GM11168 (cell line): ENCODE results near the gene MUL1.

ENCODE experiments used
- in situ Hi-C: fragments of 300-500 bp; cut with MboI; formaldehyde crosslinking; loops from one replicate; pipeline ENCODE4 v1.12.0; 2022; ENCODE audit warnings: low sequenced_read_pairs; ENCODE audit not compliant: unreplicated experiment

The MUL1 gene

DNA sequence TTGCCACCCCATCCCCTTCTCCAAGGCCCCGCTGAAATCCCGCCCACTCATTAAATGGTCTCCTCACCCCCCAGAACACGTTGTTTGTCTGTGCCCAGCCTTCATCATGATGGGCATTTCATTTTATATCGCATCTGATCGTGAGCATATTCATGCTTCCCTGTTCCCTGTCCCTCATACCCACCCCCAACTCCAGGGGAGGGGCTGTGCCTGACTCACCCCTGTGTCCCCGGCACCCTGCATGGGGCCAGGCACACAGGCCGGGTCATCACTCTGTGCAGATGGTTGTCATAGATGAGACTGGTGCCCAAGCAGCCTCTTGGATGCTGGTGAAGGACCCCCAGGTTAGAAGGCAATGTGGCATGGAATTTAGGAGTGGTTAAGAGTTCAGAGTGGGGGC is 33.0 kb downstream of the MUL1 start:
- in situ Hi-C loops = loop anchor here (25.0 kb wide), 1 partner anchor 563 kb away; the partner anchor contains the start of gene PLA2G2E

DNA sequence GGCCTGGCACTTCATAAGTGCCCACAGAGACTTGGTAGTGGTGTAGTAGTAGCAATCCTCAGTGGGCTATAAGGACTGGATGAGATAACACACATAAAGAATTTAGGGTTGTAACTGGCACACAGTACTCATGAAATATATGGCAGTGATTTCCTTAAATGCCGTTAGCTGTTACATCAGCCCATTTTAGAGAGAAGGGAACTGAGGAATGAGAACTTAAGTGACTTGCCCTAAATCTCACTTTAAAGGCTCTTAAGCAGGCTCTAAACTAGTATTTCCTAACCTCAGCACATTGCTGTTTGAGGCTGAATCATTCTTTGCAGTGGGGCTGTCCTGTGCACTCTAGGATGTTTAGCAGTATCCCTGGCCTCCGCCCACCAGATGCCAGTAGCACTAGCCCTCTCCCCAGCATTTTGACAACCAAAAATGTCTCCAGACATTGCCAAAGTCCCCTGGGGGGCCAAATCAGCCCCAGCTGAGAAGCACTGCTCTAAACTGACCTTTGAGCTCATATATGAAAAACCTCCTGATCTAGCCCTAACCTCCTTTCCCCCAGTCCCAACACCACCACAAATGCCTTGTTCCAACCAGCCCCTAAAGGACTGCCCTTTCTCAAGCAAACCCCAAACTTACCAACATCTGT is 33.5 kb downstream of the MUL1 start:
- in situ Hi-C loops = no loop called here

DNA sequence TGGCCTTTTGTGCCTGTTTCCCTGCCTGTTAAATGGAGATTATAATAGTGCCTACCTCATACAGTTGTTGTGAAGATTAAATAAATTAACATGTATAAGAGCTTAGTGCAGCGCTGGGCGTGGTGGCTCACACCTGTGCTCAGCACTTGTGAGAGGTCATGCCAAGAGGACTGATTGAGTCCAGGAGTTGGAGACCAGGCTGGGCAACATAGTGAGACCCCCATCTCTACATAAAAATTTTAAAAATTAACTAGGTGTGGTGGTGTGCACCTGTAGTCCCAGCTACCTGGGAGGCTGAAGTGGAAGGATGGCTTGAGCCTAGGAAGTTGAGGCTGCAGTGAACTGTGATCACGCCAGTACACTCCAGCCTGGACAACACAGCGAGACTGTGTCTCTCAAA is 34.1 kb downstream of the MUL1 start:
- in situ Hi-C loops = no loop called here

DNA sequence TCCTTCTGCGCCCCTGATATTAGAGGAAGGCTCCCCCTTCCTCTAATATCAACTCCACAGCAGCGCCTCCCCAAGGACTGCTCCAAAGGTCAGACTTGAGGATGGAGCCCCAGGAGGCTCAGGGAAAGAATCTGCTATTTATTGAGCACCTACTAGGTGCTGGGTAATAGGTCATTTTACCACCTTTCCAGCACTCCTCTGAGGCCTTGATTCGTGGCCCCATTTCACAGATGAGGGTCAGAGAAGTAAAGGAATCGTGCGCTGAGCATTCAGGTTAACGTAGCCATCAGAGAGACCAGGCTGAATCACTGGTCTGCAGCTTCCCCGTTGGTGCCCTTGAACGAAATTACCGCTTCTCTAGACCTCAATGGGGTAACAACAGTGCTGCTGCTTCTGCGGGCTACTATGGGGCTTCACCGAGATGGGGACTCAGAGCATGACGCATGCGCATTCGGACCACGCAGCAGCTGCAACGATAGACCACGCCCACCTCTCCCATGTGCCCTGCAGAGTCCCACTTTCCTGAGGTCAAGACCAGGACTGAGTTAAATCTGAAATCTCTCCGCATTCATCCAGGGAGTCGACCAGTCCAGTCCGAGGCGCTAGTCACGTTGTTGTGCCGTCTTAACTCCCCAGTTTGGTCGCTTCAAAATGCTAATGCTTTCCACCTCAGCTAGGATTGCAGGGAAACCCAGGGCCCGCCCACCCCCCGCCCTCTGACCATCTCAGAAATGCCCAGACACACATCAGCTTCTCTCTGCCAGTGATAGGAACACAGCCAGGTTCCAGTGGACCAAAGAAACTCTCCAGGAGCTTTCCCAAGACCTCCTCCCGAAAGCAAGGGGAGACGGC is 34.9 kb downstream of the MUL1 start:
- in situ Hi-C loops = no loop called here

DNA sequence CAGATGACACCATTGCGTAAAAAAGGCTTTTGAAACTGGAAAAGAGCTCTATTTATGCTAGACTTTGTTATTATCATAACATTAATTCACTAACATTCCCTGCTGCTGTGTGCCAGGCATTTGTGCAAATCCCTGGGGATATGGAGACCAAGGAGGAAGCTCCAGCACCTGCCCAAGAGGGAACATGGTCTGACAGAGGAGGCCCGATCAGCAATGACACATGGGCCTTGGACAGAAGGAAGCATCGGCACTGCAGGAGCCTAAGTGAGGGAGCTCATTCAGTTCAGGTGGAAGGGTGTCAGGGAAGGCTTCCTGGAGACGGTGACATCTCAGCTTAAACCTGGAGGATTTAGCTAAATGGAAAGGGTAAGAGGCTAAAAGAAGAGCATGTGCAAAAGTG is 35.8 kb downstream of the MUL1 start:
- in situ Hi-C loops = no loop called here

DNA sequence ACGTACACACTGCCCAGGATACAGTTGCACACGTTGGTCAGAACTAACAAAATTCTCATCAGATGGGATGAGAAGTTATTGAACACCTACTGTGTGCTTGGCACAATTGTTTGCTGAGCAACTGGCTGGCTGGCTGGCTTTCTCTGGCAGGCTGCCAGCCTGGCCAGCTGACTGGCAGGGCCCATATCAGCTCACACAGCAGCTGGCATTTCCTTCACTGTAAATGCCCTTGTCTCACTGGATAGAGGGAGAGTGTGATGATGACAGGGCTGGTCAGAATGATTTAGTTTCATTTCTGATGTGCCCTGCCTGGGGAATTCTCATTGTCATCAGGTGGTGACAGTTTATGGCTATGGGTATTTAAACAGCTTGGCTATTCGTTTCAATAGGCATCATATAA is 37.8 kb downstream of the MUL1 start:
- in situ Hi-C loops = no loop called here

DNA sequence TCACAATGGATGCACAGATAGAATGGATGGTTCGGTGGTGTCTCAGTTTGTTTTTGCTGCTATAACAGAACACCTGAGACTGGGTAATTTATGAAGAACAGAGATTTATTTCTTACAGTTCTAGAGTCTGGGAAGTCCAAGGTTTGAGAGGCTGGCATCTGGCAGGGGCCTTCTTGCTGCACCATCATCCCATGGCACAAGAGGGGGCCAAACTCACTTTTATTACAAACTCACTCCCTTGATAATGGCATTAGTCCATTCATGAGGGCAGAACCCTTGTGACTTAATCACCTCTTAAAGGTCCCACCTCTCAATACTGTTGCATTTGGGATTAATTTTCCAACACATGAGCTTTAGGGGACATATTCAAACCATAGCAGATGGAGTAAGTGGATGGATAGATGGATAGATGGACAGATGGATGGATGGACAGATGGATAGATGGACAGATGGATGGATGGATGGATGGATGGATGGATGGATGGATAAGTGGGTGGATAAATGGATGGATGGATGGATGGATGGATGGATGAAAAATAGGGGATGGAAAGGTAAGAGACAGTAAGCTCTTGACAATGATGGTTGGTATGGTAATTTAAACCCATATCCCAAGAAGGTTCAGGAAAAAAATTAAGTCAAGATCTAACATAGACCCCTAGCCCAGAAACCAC is 38.4 kb downstream of the MUL1 start:
- in situ Hi-C loops = no loop called here

DNA sequence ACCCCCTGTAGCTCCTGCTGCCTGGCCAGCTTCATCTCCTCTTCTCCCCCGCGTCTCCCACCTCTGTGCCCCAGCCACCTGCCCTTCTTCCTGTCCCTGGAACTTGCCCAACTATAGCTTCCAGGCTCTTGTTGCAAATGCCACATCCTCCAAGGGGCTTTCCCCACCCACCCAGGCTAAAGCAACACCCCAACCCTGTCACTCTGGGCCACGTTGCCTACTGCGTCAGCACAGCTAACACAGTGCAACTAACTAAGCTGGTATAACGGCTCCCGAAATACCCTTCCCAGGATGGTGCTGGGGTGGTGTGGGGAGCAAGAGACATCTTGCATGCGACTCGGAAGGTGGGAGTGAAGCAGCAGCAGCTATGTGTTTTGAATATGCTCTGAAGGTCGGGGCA is 41.7 kb downstream of the MUL1 start:
- in situ Hi-C loops = no loop called here

DNA sequence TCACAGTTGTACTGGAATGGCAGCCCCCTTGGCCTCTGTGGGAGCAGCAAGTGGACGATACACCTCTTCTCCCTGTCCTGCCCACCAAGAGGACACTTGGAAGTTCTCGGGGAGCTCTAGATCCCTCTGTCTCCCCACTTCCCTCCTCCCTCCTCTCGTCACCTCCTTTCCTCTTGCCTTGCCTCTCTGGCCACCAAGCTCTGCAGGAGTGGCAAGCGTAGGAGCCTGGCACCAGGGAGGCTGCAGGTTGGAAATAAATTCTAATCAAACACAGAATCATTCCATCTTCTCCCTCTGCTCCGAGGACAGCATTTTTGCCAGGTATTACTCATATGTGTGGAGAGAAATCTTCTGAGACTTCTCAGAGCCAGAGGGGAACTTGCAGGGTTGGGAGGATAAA is 42.8 kb downstream of the MUL1 start:
- in situ Hi-C loops = no loop called here

DNA sequence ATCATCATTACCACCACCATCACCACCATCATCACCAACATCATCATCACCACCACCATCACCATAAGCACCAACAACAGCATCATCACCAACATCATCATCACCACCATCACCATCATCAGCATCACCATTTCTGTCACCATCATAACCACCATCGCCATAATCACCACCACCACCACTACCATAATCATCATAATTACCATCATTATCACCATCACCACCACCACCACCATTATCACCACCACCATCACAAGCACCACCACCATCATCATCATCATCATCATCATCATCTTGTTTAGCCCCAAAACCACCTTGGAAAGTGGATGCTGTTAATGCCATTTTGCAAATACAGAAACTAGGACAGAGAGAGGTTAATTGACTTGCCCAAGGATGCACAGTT is 44.4 kb downstream of the MUL1 start:
- in situ Hi-C loops = no loop called here

DNA sequence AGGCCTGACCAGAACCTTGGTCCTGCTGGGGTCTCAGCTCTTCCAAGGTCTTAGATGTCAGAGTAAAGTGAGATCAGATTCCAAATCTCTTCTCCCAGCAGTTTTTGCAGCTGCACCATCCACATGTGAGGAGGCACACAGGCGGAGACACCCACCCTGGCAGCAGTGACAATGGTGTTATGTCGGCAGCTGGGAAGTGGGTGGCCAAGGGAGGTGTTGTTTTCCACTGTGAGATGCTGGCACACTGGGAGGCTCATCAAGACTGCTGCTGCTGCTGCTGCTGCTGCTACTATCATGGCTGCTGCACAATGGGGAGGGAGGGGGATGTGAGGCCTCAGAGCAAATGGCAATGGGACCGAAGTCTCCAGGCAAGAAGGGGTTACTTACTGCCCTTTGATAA is 45.6 kb downstream of the MUL1 start:
- in situ Hi-C loops = no loop called here

DNA sequence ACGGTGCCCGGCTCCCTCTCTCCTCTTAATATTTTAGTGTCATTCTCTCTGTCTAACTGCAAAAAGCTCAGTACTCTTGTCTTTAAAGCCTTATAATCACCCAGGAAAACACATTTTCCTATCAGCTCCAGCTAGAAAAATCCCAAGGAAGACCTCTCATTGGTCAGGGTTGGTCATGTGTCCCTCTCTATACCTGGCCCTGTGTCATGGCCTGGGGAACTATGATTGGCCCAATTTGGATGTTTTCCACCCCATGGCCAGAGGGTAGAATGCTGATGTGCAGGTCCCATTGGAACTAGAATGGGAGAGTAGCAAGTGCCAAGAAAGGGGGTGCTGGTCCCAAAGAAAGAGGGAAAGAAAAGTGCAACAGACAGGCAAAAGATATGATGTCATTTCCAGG is 49.2 kb downstream of the MUL1 start:
- in situ Hi-C loops = no loop called here

DNA sequence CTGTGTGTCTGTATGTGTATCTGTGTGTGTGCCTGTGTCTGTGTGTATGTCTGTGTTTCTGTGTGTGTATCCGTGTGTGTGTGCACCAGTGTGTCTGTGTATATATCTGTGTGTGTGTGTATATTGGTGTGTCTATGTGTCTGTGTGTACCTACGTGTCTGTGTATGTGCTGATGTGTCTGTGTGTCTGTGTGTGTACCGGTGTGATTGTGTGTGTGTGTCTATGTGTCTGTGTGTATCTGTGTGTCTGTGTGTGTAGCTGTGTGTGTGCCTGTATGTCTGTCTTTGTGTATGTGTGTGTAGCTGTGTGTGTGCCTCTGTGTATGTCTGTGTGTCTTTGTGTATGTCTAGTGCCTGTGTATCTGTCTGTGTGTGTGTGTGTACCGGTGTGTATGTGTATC is 53.9 kb downstream of the MUL1 start:
- in situ Hi-C loops = no loop called here

DNA sequence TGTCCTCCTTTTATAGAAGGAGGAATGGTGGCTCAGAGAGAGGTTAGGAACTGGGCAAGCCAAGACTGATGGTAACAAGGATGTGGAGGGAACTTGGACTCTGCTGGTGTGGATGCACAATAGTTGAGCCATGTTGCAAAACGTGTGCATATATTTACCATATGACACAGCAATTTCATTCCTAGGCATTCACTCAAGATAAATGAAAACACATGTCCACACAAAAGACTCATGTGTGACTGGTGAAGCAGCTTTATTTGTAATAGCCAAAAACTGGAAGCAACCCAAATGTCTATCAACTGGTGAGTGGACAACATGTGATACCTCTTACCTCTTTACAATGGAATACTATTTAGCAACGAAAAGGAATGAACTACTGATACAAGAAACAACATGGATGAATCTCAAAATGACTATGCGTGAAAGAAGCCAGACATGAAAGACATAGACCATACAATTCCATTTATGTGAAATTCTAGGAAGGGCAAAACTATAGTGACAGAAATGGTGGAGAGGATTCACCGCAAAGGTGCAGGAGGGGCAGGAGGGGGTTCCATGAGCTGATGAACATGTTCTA is 58.1 kb downstream of the MUL1 start:
- in situ Hi-C loops = loop anchor here (25.0 kb wide), 1 partner anchor 238 kb away; no protein-coding TSS in a partner anchor
